Loucy (cell line): Measurements from ENCODE around the gene C13orf46.

Source experiments
- H2AFZ ChIP-seq: fragments of 200-600 bp; sonication (generic); 2 replicates; pipeline ENCODE4 v1.6.0; 2016; ENCODE audit warnings: antibody characterized with exemption, mild to moderate bottlenecking, low read length, moderate library complexity
- H3F3A ChIP-seq: fragments of 200-600 bp; 2 replicates; pipeline ENCODE4 v1.6.0; 2016; ENCODE audit warnings: antibody characterized with exemption, low read depth, mild to moderate bottlenecking
- H3K27me3 ChIP-seq: fragments of 200-600 bp; sonication (generic); 2 replicates; pipeline ENCODE4 v1.6.1; 2014; ENCODE audit warnings: low read length, mild to moderate bottlenecking; ENCODE audit not compliant: insufficient read depth, poor library complexity, severe bottlenecking
- H3K36me3 ChIP-seq: fragments of 200-600 bp; sonication (generic); 2 replicates; pipeline ENCODE4 v1.6.1; 2016; ENCODE audit warnings: low read length; ENCODE audit not compliant: insufficient read depth
- H3K4me1 ChIP-seq: fragments of 200-600 bp; sonication (generic); 2 replicates; pipeline ENCODE4 v1.5.1; 2014; ENCODE audit warnings: low read length, mild to moderate bottlenecking; ENCODE audit not compliant: insufficient read depth, poor library complexity, severe bottlenecking
- H3K4me2 ChIP-seq: fragments of 200-600 bp; sonication (generic); 2 replicates; pipeline ENCODE4 v1.6.0; 2014; ENCODE audit warnings: antibody characterized with exemption, low read length, low read depth, mild to moderate bottlenecking; ENCODE audit not compliant: poor library complexity, severe bottlenecking
- H3K4me3 ChIP-seq: fragments of 200-600 bp; sonication (generic); 2 replicates; pipeline ENCODE4 v1.5.1; 2014; ENCODE audit warnings: low read length, mild to moderate bottlenecking, mixed read lengths; ENCODE audit not compliant: poor library complexity, severe bottlenecking
- H3K79me2 ChIP-seq: fragments of 200-600 bp; sonication (generic); 2 replicates; pipeline ENCODE4 v1.6.1; 2014; ENCODE audit warnings: low read length; ENCODE audit not compliant: insufficient read depth
- H3K9ac ChIP-seq: fragments of 200-600 bp; sonication (generic); 2 replicates; pipeline ENCODE4 v1.6.0; 2014; ENCODE audit warnings: mild to moderate bottlenecking, low read depth, low read length, moderate library complexity; ENCODE audit not compliant: poor library complexity, severe bottlenecking
- H3K9me2 ChIP-seq: fragments of 200-600 bp; sonication (generic); replicated peaks from 2 replicates; pipeline ENCODE4 v1.6.1; 2016; ENCODE audit warnings: low read depth, low read length, mixed read lengths
- H3K9me3 ChIP-seq: fragments of 200-600 bp; sonication (generic); 2 replicates; pipeline ENCODE4 v1.6.1; 2014; ENCODE audit warnings: mild to moderate bottlenecking, antibody characterized with exemption, low read length, low read depth; ENCODE audit not compliant: insufficient read depth
- H4K20me1 ChIP-seq: fragments of 200-600 bp; sonication (generic); 2 replicates; pipeline ENCODE4 v1.6.0; 2014; ENCODE audit warnings: antibody characterized with exemption, low read length, mild to moderate bottlenecking; ENCODE audit not compliant: insufficient read depth, poor library complexity, severe bottlenecking
- EZH2phosphoT487 ChIP-seq: fragments of 200-600 bp; IDR thresholded peaks from 2 replicates; pipeline ENCODE4 v1.6.1; 2018; ENCODE audit warnings: antibody characterized with exemption, mild to moderate bottlenecking, moderate library complexity, borderline replicate concordance
- TF ChIP-seq, protein P1 (sequence below): fragments of 200-600 bp; sonication (generic); conservative IDR thresholded peaks from 2 replicates; pipeline ENCODE4 v1.5.1; 2014; ENCODE audit warnings: mild to moderate bottlenecking, antibody characterized with exemption, low read length

Gene C13orf46

DNA sequence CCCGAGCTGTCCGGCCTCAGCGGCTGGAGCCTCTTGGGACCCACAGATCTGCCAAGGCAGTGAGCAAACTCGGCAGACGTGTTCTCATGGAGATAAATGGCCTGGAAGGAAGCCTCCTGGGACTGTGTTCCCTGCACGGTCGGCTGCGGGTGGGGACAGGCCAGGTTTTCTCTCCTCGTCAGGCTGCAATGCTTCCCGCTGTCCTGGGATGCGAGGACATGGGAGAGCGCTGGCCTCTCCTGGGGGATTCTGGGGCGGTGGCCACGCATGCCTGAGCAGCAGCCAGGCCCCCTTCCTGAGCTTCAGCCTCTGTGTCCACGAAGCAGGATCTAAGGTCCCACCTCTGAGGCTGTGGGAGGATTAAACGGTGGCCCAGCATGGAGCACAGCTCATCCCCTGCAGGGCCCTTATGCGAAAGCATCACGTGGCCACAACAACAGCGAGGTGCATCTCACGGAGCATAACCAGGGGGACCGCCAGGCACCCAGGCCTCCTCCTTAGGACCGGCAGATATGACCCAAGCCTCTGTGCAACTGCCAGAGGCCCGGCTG is 21.2 kb upstream of the C13orf46 start:
- Histone ChIP-seq H3K27me3 (no peaks in the 10 kb centered on the region), H3K4me2 (no peak overlapping the region), H2AFZ (no peak overlapping the region), H3K4me1 (no peaks in the 10 kb centered on the region), H3F3A (no peaks in the 10 kb centered on the region), H3K79me2 (no peaks in the 10 kb centered on the region), H3K36me3 (peaks cover 39% of the 10 kb centered on the region; the same call in 1 of the 2 replicates), H3K4me3 (no peak overlapping the region), H3K9me2 (no peaks in the 10 kb centered on the region), H4K20me1 (no peaks in the 10 kb centered on the region), H3K9me3 (no peaks in the 10 kb centered on the region), H3K9ac (no peak overlapping the region)
- no peak for TF ChIP-seq EZH2phosphoT487

GRCh38 chr13:113992276-113993005 is 18.6 kb upstream of the C13orf46 start:
- Histone ChIP-seq H3K79me2 (no peaks in the 10 kb centered on the region), H2AFZ (no peak overlapping the region), H3K9me3 (no peaks in the 10 kb centered on the region), H3K36me3 (peaks cover 38% of the 10 kb centered on the region; the same call in 1 of the 2 replicates), H4K20me1 (no peaks in the 10 kb centered on the region), H3K4me2 (no peak overlapping the region), H3K9ac (no peak overlapping the region), H3K4me3 (no peak overlapping the region), H3K9me2 (no peaks in the 10 kb centered on the region), H3K4me1 (no peaks in the 10 kb centered on the region), H3F3A (no peaks in the 10 kb centered on the region), H3K27me3 (no peaks in the 10 kb centered on the region)
- TF ChIP-seq, protein P1, sequence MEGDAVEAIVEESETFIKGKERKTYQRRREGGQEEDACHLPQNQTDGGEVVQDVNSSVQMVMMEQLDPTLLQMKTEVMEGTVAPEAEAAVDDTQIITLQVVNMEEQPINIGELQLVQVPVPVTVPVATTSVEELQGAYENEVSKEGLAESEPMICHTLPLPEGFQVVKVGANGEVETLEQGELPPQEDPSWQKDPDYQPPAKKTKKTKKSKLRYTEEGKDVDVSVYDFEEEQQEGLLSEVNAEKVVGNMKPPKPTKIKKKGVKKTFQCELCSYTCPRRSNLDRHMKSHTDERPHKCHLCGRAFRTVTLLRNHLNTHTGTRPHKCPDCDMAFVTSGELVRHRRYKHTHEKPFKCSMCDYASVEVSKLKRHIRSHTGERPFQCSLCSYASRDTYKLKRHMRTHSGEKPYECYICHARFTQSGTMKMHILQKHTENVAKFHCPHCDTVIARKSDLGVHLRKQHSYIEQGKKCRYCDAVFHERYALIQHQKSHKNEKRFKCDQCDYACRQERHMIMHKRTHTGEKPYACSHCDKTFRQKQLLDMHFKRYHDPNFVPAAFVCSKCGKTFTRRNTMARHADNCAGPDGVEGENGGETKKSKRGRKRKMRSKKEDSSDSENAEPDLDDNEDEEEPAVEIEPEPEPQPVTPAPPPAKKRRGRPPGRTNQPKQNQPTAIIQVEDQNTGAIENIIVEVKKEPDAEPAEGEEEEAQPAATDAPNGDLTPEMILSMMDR = no peak
- no peak for TF ChIP-seq EZH2phosphoT487

DNA sequence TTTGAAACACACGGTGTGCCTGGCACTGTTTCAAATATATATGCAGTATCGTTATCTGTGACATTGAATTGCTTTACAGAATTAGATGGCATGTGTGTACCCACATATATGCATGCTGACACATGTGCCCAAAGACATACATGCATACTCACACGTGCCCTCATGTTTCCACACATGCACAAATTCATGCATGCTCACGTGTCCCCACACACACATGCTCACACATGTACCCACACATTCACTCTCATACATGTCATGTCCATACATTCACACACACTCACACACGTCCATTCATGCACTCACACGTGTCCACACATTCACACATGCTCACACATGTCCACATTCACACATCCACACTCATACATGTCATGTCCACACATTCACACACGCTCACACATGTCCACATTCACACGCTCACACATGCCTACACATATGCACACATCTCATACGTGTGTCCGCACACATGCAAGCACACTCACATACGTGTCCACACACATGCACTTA is 17.9 kb upstream of the C13orf46 start:
- Histone ChIP-seq H2AFZ (no peak overlapping the region), H3K79me2 (no peaks in the 10 kb centered on the region), H3K9ac (no peak overlapping the region), H3K4me3 (no peak overlapping the region), H3K27me3 (no peaks in the 10 kb centered on the region), H3K4me2 (no peak overlapping the region), H3F3A (no peaks in the 10 kb centered on the region), H3K4me1 (no peaks in the 10 kb centered on the region), H3K36me3 (peaks cover 31% of the 10 kb centered on the region; the same call in 1 of the 2 replicates), H3K9me2 (no peaks in the 10 kb centered on the region), H4K20me1 (no peaks in the 10 kb centered on the region), H3K9me3 (no peaks in the 10 kb centered on the region)
- TF ChIP-seq, protein P1 = no peak
- TF ChIP-seq EZH2phosphoT487 = no peak
